Skeletal muscle tissue (tissue), 4 donors: ENCODE results near the gene COX14. TPM values are rescaled to one million over a fixed set of nuclear protein-coding genes. Genes with fewer than 3 reads are reported as not detected.

Source experiments
- H3K27ac ChIP-seq: one replicate; pipeline ENCODE4 v1.7.0; 2013; ENCODE audit warnings: mild to moderate bottlenecking, low read depth, low read length, inconsistent platforms
- H3K27me3 ChIP-seq, 3 donors: one replicate each; pipeline ENCODE4 v1.7.0; 2013; ENCODE audit warnings: low read length in 3 of 3; ENCODE audit not compliant: control insufficient read depth in 3 of 3, insufficient read depth in 3 of 3
- H3K36me3 ChIP-seq, 3 donors: one replicate each; pipeline ENCODE4 v1.7.0; 2013; ENCODE audit warnings: low read length in 3 of 3; ENCODE audit not compliant: control insufficient read depth in 3 of 3, insufficient read depth in 3 of 3
- H3K4me1 ChIP-seq, 3 donors: one replicate each; pipeline ENCODE4 v1.7.0; 2013; ENCODE audit warnings: low read length in 3 of 3, mild to moderate bottlenecking in 3 of 3; ENCODE audit not compliant: control insufficient read depth in 3 of 3, insufficient read depth in 3 of 3
- H3K4me3 ChIP-seq, 3 donors: one replicate each; pipeline ENCODE4 v1.7.0; 2013; ENCODE audit warnings: low read length in 3 of 3
- H3K9ac ChIP-seq, 3 donors: one replicate each; pipeline ENCODE4 v1.7.0; 2013; ENCODE audit warnings: low read length in 3 of 3, mild to moderate bottlenecking in 3 of 3, moderate library complexity in 2 of 3, low read depth in 1 of 3
- H3K9me3 ChIP-seq, 3 donors: one replicate each; pipeline ENCODE4 v1.7.0; 2013; ENCODE audit warnings: low read length in 3 of 3; ENCODE audit not compliant: control insufficient read depth in 3 of 3
- total RNA-seq: library from RNA; depleted of rRNA; stranded (reverse); fragments of >200 nt; gene quantifications from one replicate; pipeline ENCODE4 v1.2.3, GENCODE V29; 2014
- donor health status: Osteomylitis.

The COX14 gene
- total RNA-seq, 1 donor from 2014 or later = 37.1 TPM

- H3K27ac ChIP-seq = no peak overlapping the region
- H3K9ac ChIP-seq = no peak overlapping the region
- peaks cover 14 to 28% (median 17%) of the 10 kb centered on the region in 3 donors for H3K4me1 ChIP-seq
- no peaks in the 10 kb centered on the region for H3K27me3 ChIP-seq
- no peak overlapping the region for H3K4me3 ChIP-seq
- no peaks in the 10 kb centered on the region for H3K9me3 ChIP-seq
- peaks cover 25 to 44% (median 36%) of the 10 kb centered on the region in 3 donors for H3K36me3 ChIP-seq
These were observed 8.5 kb downstream of the COX14 start for GRCh38 chr12:50120521-50120920.

- H3K9me3 ChIP-seq = no peaks in the 10 kb centered on the region
- no peak overlapping the region for H3K27ac ChIP-seq
- H3K4me1 ChIP-seq = peaks cover 11 to 26% (median 17%) of the 10 kb centered on the region in 3 donors
- H3K4me3 ChIP-seq = no peak overlapping the region
- H3K27me3 ChIP-seq = no peaks in the 10 kb centered on the region
- H3K36me3 ChIP-seq = peaks cover 21 to 44% (median 36%) of the 10 kb centered on the region in 3 donors
- no peak overlapping the region for H3K9ac ChIP-seq
These were observed 8.9 kb downstream of the COX14 start for GRCh38 chr12:50120953-50121352.

- Histone ChIP-seq H3K4me3 (no peak overlapping the region), H3K9ac (no peak overlapping the region), H3K27ac (no peak overlapping the region), H3K36me3 (peaks cover 18 to 40% (median 37%) of the 10 kb centered on the region in 3 donors), H3K9me3 (no peaks in the 10 kb centered on the region), H3K27me3 (no peaks in the 10 kb centered on the region), H3K4me1 (peaks cover 8 to 21% (median 11%) of the 10 kb centered on the region in 3 donors)
These were observed 9.6 kb downstream of the COX14 start for GRCh38 chr12:50121641-50122040.

GRCh38 chr12:50123203-50123602, 11.2 kb downstream of the COX14 start:
- no peaks in the 10 kb centered on the region for H3K9me3 ChIP-seq
- H3K36me3 ChIP-seq = peaks cover 29 to 49% (median 47%) of the 10 kb centered on the region in 3 donors
- no peak overlapping the region for H3K27ac ChIP-seq
- H3K4me1 ChIP-seq = peaks cover 2 to 7% (median 4%) of the 10 kb centered on the region in 3 donors
- H3K27me3 ChIP-seq = no peaks in the 10 kb centered on the region
- H3K9ac ChIP-seq = no peak overlapping the region
- H3K4me3 ChIP-seq = no peak overlapping the region

- Histone ChIP-seq H3K36me3 (peaks cover 33 to 42% (median 33%) of the 10 kb centered on the region in 3 donors), H3K27ac (no peak overlapping the region), H3K9ac (no peak overlapping the region), H3K4me3 (no peak overlapping the region), H3K4me1 (no peaks in the 10 kb centered on the region), H3K9me3 (no peaks in the 10 kb centered on the region), H3K27me3 (no peaks in the 10 kb centered on the region)
These were observed 15.5 kb downstream of the COX14 start for GRCh38 chr12:50127546-50127945.

- Histone ChIP-seq H3K27me3 (no peaks in the 10 kb centered on the region), H3K9me3 (no peaks in the 10 kb centered on the region), H3K9ac (peak overlapping the region in 1 of 3 donors; percentile 25), H3K4me3 (no peak overlapping the region), H3K4me1 (no peaks in the 10 kb centered on the region), H3K36me3 (peaks cover 34 to 40% (median 36%) of the 10 kb centered on the region in 3 donors), H3K27ac (no peak overlapping the region)
These were observed 17.3 kb downstream of the COX14 start for GRCh38 chr12:50129290-50129689.

- Histone ChIP-seq H3K27me3 (no peaks in the 10 kb centered on the region), H3K36me3 (peaks cover 28 to 41% (median 36%) of the 10 kb centered on the region in 3 donors), H3K4me1 (no peaks in the 10 kb centered on the region), H3K27ac (no peak overlapping the region), H3K4me3 (no peak overlapping the region), H3K9me3 (no peaks in the 10 kb centered on the region), H3K9ac (no peak overlapping the region)
These were observed 20.6 kb downstream of the COX14 start for GRCh38 chr12:50132505-50133135.

GRCh38 chr12:50142993-50143392, 31.0 kb downstream of the COX14 start:
- Histone ChIP-seq H3K27me3 (no peaks in the 10 kb centered on the region), H3K36me3 (peaks cover 0 to 19% (median 5%) of the 10 kb centered on the region in 3 donors), H3K4me3 (no peak overlapping the region), H3K9ac (no peak overlapping the region), H3K9me3 (no peaks in the 10 kb centered on the region), H3K4me1 (peaks cover 0 to under 1% (median 0%) of the 10 kb centered on the region in 3 donors), H3K27ac (no peak overlapping the region)

- no peak overlapping the region for H3K4me3 ChIP-seq
- peaks cover 0 to 5% (median 5%) of the 10 kb centered on the region in 3 donors for H3K4me1 ChIP-seq
- H3K27ac ChIP-seq = no peak overlapping the region
- H3K9ac ChIP-seq = no peak overlapping the region
- peaks cover 0 to 19% (median 5%) of the 10 kb centered on the region in 3 donors for H3K36me3 ChIP-seq
- no peaks in the 10 kb centered on the region for H3K27me3 ChIP-seq
- H3K9me3 ChIP-seq = no peaks in the 10 kb centered on the region
These were observed 33.4 kb downstream of the COX14 start for GRCh38 chr12:50145439-50145838.

GRCh38 chr12:50147281-50147680, 35.2 kb downstream of the COX14 start:
- Histone ChIP-seq H3K4me3 (no peak overlapping the region), H3K36me3 (peaks cover 0 to 5% (median 0%) of the 10 kb centered on the region in 3 donors), H3K27me3 (no peaks in the 10 kb centered on the region), H3K4me1 (peaks cover 0 to 5% (median 5%) of the 10 kb centered on the region in 3 donors), H3K27ac (no peak overlapping the region), H3K9me3 (no peaks in the 10 kb centered on the region), H3K9ac (no peak overlapping the region)
